CD4-positive, alpha-beta memory T cell (primary cell): ENCODE measurements around the gene ASB7. TPM values are rescaled to one million over a fixed set of nuclear protein-coding genes. Genes with fewer than 3 reads are reported as not detected.

Experiments used
- CTCF ChIA-PET: fragments of 350-600 bp; sonication (Branson Sonifier 250); formaldehyde crosslinking; loops from one replicate; lab custom pipeline; 2021; ENCODE audit warnings: inconsistent platforms; ENCODE audit not compliant: partially characterized antibody; lab: Charles Lee
- POLR2A ChIA-PET: fragments of 350-600 bp; sonication (Branson Sonifier 250); formaldehyde crosslinking; loops from one replicate; lab custom pipeline; 2021; ENCODE audit not compliant: partially characterized antibody; lab: Charles Lee
- DNase-seq, 5 donors: peaks; one replicate each; pipeline versions ENCODE4 v3.0.0 to v3.0.0-alpha.2; 2020 to 2022; ENCODE audit warnings: mixed read lengths in 1 of 5
- H3K27ac ChIP-seq: one replicate; pipeline ENCODE4 v1.7.0; 2013; ENCODE audit warnings: low read depth, low read length
- H3K27me3 ChIP-seq: 2 replicates; pipeline ENCODE4 v1.7.0; 2013; ENCODE audit warnings: mild to moderate bottlenecking, low read length, moderate library complexity; ENCODE audit not compliant: insufficient read depth
- H3K36me3 ChIP-seq: 2 replicates; pipeline ENCODE4 v1.7.0; 2013; ENCODE audit warnings: mild to moderate bottlenecking, low read length, moderate library complexity; ENCODE audit not compliant: insufficient read depth
- H3K4me1 ChIP-seq: 2 replicates; pipeline ENCODE4 v1.7.0; 2013; ENCODE audit warnings: mild to moderate bottlenecking, low read length, moderate library complexity; ENCODE audit not compliant: insufficient read depth
- H3K4me3 ChIP-seq, 2 donors: one replicate each; pipeline ENCODE4 v1.7.0; 2013; ENCODE audit warnings: low read length in 2 of 2, mild to moderate bottlenecking in 1 of 2
- H3K9me3 ChIP-seq, 2 donors: one replicate each; pipeline ENCODE4 v1.7.0; 2013; ENCODE audit warnings: low read length in 2 of 2, control low read depth in 1 of 2; ENCODE audit not compliant: control insufficient read depth in 1 of 2
- H3K27ac Mint-ChIP-seq, 7 donors: one replicate each; pipeline ENCODE4 v1.8.0; 2020 to 2021; ENCODE audit warnings: mixed read lengths in 7 of 7, mild to moderate bottlenecking in 6 of 7, inconsistent platforms in 3 of 7, moderate library complexity in 3 of 7
- H3K27me3 Mint-ChIP-seq, 2 donors: one replicate each; pipeline ENCODE4 v1.8.0; 2020 to 2021; ENCODE audit warnings: mixed read lengths in 2 of 2
- H3K36me3 Mint-ChIP-seq, 2 donors: one replicate each; pipeline ENCODE4 v1.8.0; 2020 to 2021; ENCODE audit warnings: mixed read lengths in 2 of 2, inconsistent platforms in 1 of 2, mild to moderate bottlenecking in 1 of 2
- H3K4me1 Mint-ChIP-seq, 4 donors: one replicate each; pipeline ENCODE4 v1.8.0; 2020 to 2021; ENCODE audit warnings: mixed read lengths in 4 of 4, mild to moderate bottlenecking in 1 of 4
- H3K4me3 Mint-ChIP-seq, 8 donors: one replicate each; pipeline ENCODE4 v1.8.0; 2020 to 2021; ENCODE audit warnings: mixed read lengths in 8 of 8, mild to moderate bottlenecking in 7 of 8, moderate library complexity in 6 of 8, inconsistent platforms in 3 of 8
- H3K9me3 Mint-ChIP-seq, 8 donors: one replicate each; pipeline ENCODE4 v1.8.0; 2020 to 2021; ENCODE audit warnings: mixed read lengths in 8 of 8, mild to moderate bottlenecking in 5 of 8, inconsistent platforms in 3 of 8, moderate library complexity in 1 of 8
- intact Hi-C: fragments of 100-400 bp; cut with micrococcal nuclease; formaldehyde crosslinking; loops from one replicate; pipeline ENCODE4 v1.15.1; 2023
- polyA plus RNA-seq, 2 donors: library from polyadenylated mRNA; unstranded; fragments of 300-500 nt; fragmentation: Illumina TruSeq; gene quantifications; one replicate each; pipeline ENCODE4 v1.2.3, GENCODE V29; 2021
- total RNA-seq, 2 experiments: library from RNA; stranded (reverse); gene quantifications; one replicate each; pipeline ENCODE4 v1.2.3, GENCODE V29; 2021

The ASB7 gene
- total and polyA plus RNA-seq, 4 experiments from 2014 or later = 14.3 to 20.0 (median 17.7) TPM

GRCh38 chr15:100686725-100687473 lies 84.5 kb downstream of the ASB7 start:
- ChIA-PET POLR2A (no interaction called here), CTCF (no interaction called here)
- Mint-ChIP-seq H3K4me3 (no peak overlapping the region), H3K27ac (no peak overlapping the region), H3K27me3 (peaks cover 2 to 5% of the 10 kb centered on the region in 2 donors), H3K4me1 (no peaks in the 10 kb centered on the region), H3K9me3 (peaks cover 0 to 5% (median under 1%) of the 10 kb centered on the region in 8 donors), H3K36me3 (peaks cover 0 to under 1% of the 10 kb centered on the region in 2 donors)
- Histone ChIP-seq H3K4me1 (no peaks in the 10 kb centered on the region), H3K27me3 (no peaks in the 10 kb centered on the region), H3K36me3 (no peaks in the 10 kb centered on the region), H3K9me3 (no peaks in the 10 kb centered on the region), H3K27ac (no peak overlapping the region), H3K4me3 (no peak overlapping the region)
- intact Hi-C loops = no loop called here
- no peak for DNase-seq

- POLR2A ChIA-PET = no interaction called here
- Histone ChIP-seq H3K36me3 (no peaks in the 10 kb centered on the region), H3K4me3 (no peak overlapping the region), H3K27ac (no peak overlapping the region), H3K9me3 (no peaks in the 10 kb centered on the region), H3K27me3 (no peaks in the 10 kb centered on the region), H3K4me1 (no peaks in the 10 kb centered on the region)
- Mint-ChIP-seq H3K27ac (no peak overlapping the region), H3K27me3 (peaks cover 1 to 5% of the 10 kb centered on the region in 2 donors), H3K9me3 (peaks cover 0 to 3% (median 0%) of the 10 kb centered on the region in 8 donors), H3K36me3 (no peaks in the 10 kb centered on the region), H3K4me1 (no peaks in the 10 kb centered on the region), H3K4me3 (no peak overlapping the region)
- intact Hi-C loops = no loop called here
- no peak for DNase-seq
- CTCF ChIA-PET = no interaction called here
These were observed 85.3 kb downstream of the ASB7 start for GRCh38 chr15:100687582-100688141.

GRCh38 chr15:100688549-100689120 lies 86.2 kb downstream of the ASB7 start:
- peaks cover 0 to 5% of the 10 kb centered on the region in 2 donors for H3K27me3 Mint-ChIP-seq
- no peaks in the 10 kb centered on the region for H3K36me3 Mint-ChIP-seq
- Histone ChIP-seq H3K9me3 (no peaks in the 10 kb centered on the region), H3K4me3 (no peak overlapping the region), H3K27ac (no peak overlapping the region), H3K4me1 (no peaks in the 10 kb centered on the region), H3K27me3 (no peaks in the 10 kb centered on the region), H3K36me3 (no peaks in the 10 kb centered on the region)
- DNase-seq = no peak
- H3K4me1 Mint-ChIP-seq = no peaks in the 10 kb centered on the region
- CTCF ChIA-PET = no interaction called here
- H3K27ac Mint-ChIP-seq = no peak overlapping the region
- intact Hi-C loops = no loop called here
- no peak overlapping the region for H3K4me3 Mint-ChIP-seq
- POLR2A ChIA-PET = no interaction called here
- peaks cover 0 to 3% (median 0%) of the 10 kb centered on the region in 8 donors for H3K9me3 Mint-ChIP-seq

- Histone ChIP-seq H3K4me3 (no peak overlapping the region), H3K4me1 (no peaks in the 10 kb centered on the region), H3K9me3 (no peaks in the 10 kb centered on the region), H3K36me3 (no peaks in the 10 kb centered on the region), H3K27ac (no peak overlapping the region), H3K27me3 (no peaks in the 10 kb centered on the region)
- H3K9me3 Mint-ChIP-seq = peaks cover 0 to 3% (median 0%) of the 10 kb centered on the region in 8 donors
- intact Hi-C loops = no loop called here
- no peak overlapping the region for H3K27ac Mint-ChIP-seq
- POLR2A ChIA-PET = no interaction called here
- no peaks in the 10 kb centered on the region for H3K36me3 Mint-ChIP-seq
- CTCF ChIA-PET = no interaction called here
- no peak overlapping the region for H3K4me3 Mint-ChIP-seq
- DNase-seq = no peak
- H3K27me3 Mint-ChIP-seq = peaks cover 5 to 6% of the 10 kb centered on the region in 2 donors
- no peaks in the 10 kb centered on the region for H3K4me1 Mint-ChIP-seq
These were observed 86.9 kb downstream of the ASB7 start for GRCh38 chr15:100689131-100689899.

- no peaks in the 10 kb centered on the region for H3K9me3 ChIP-seq
- CTCF ChIA-PET = no interaction called here
- no peaks in the 10 kb centered on the region for H3K4me1 ChIP-seq
- H3K9me3 Mint-ChIP-seq = peaks cover 0 to 3% (median 0%) of the 10 kb centered on the region in 8 donors
- H3K4me1 Mint-ChIP-seq = no peaks in the 10 kb centered on the region
- H3K36me3 ChIP-seq = no peaks in the 10 kb centered on the region
- H3K27ac ChIP-seq = no peak overlapping the region
- H3K36me3 Mint-ChIP-seq = no peaks in the 10 kb centered on the region
- intact Hi-C loops = no loop called here
- H3K4me3 Mint-ChIP-seq = no peak overlapping the region
- H3K27me3 Mint-ChIP-seq = peaks cover 4 to 5% of the 10 kb centered on the region in 2 donors
- no peak overlapping the region for H3K27ac Mint-ChIP-seq
- H3K27me3 ChIP-seq = no peaks in the 10 kb centered on the region
- POLR2A ChIA-PET = no interaction called here
- H3K4me3 ChIP-seq = no peak overlapping the region
- no peak for DNase-seq
These were observed 87.8 kb downstream of the ASB7 start for GRCh38 chr15:100690032-100690794.

GRCh38 chr15:100690795-100691158 lies 88.4 kb downstream of the ASB7 start:
- Mint-ChIP-seq H3K9me3 (peaks cover 0 to 3% (median 0%) of the 10 kb centered on the region in 8 donors), H3K27me3 (peaks cover 4 to 5% of the 10 kb centered on the region in 2 donors), H3K36me3 (no peaks in the 10 kb centered on the region), H3K4me1 (no peaks in the 10 kb centered on the region), H3K4me3 (no peak overlapping the region), H3K27ac (no peak overlapping the region)
- POLR2A ChIA-PET = no interaction called here
- Histone ChIP-seq H3K36me3 (no peaks in the 10 kb centered on the region), H3K4me1 (no peaks in the 10 kb centered on the region), H3K9me3 (no peaks in the 10 kb centered on the region), H3K4me3 (no peak overlapping the region), H3K27me3 (no peaks in the 10 kb centered on the region), H3K27ac (no peak overlapping the region)
- CTCF ChIA-PET = no interaction called here
- no peak for DNase-seq
- intact Hi-C loops = no loop called here
